K562 (cell line): Measurements from ENCODE around the gene MYH9. TPM values are rescaled to one million over a fixed set of nuclear protein-coding genes. Genes with fewer than 3 reads are reported as not detected.

Experiments
- ATAC-seq: fragments of 200-7000 bp; cut with Tn5 transposase; 3 replicates; pipeline ENCODE4 v1.9.1; 2020; ENCODE audit warnings: moderate library complexity
- BruUV-seq: library from RNA; stranded (reverse); fragments of 400-500 nt; replicated peaks from 2 replicates; lab custom pipeline; 2021; lab: Mats Ljungman, UMichigan
- CTCF ChIA-PET: fragments of 300-600 bp; formaldehyde crosslinking; extraction: SDS; loops from one replicate; lab custom pipeline; 2021; ENCODE audit warnings: low intra/inter-chr PET ratio; lab: Yijun Ruan, JAX
- POLR2A ChIA-PET: fragments of 300-600, 350-650 bp; sonication (Branson Sonifier 250); formaldehyde crosslinking; extraction: SDS; loops from one replicate; lab custom pipeline; 2021; ENCODE audit warnings: antibody characterized with exemption, inconsistent platforms; lab: Yijun Ruan, JAX
- DNase-seq, 4 experiments: peaks; one replicate each; pipeline versions ENCODE4 v3.0.0 to v3.0.0-alpha.2; 2011 to 2018; ENCODE audit warnings: low spot score in 3 of 4, mixed read lengths in 3 of 4; ENCODE audit errors: extremely low read depth in 1 of 4
- FAIRE-seq: peaks from 2 replicates; lab custom pipeline; 2011; peaks lifted over from hg19 to GRCh38; lab: Jason Lieb, UNC
- H2AFZ ChIP-seq: 2 replicates; pipeline ENCODE4 v1.6.0; 2011; ENCODE audit warnings: low read depth, low read length, control low read depth, inconsistent platforms
- H3K27ac ChIP-seq: fragments of 200-600 bp; 3 replicates; pipeline ENCODE4 v1.8.0; 2011; ENCODE audit warnings: low read depth, mild to moderate bottlenecking, control low read depth, inconsistent platforms, low read length, moderate library complexity, mixed read lengths; ENCODE audit errors: extremely low read depth
- H3K27me3 ChIP-seq, 2 experiments: fragments of 300-600 bp in 1 of 2; 2 replicates in 1 of 2; 3 replicates in 1 of 2; pipeline versions ENCODE4 v1.6.0 to v1.8.0; 2011; ENCODE audit warnings: inconsistent platforms in 2 of 2, low read length in 2 of 2, mild to moderate bottlenecking in 1 of 2, mixed read lengths in 1 of 2, moderate library complexity in 1 of 2; ENCODE audit not compliant: control insufficient read depth in 2 of 2, insufficient read depth in 2 of 2
- H3K36me3 ChIP-seq: fragments of 300-600 bp; 3 replicates; pipeline ENCODE4 v1.8.0; 2011; ENCODE audit warnings: mild to moderate bottlenecking, low read length, inconsistent platforms; ENCODE audit not compliant: control insufficient read depth, insufficient read depth
- H3K4me1 ChIP-seq, 2 experiments: fragments of 200-600 bp in 1 of 2; replicated peaks in 1 of 2; 2 replicates in 1 of 2; 3 replicates in 1 of 2; pipeline versions ENCODE4 v1.5.1 to v1.8.0; 2011; ENCODE audit warnings: inconsistent platforms in 2 of 2, low read length in 2 of 2, mild to moderate bottlenecking in 1 of 2, mixed read lengths in 1 of 2, moderate library complexity in 1 of 2; ENCODE audit not compliant: control insufficient read depth in 2 of 2, insufficient read depth in 2 of 2
- H3K4me2 ChIP-seq: 2 replicates; pipeline ENCODE4 v1.6.1; 2011; ENCODE audit warnings: low read length, control low read depth, inconsistent platforms, mixed read lengths; ENCODE audit not compliant: insufficient read depth
- H3K4me3 ChIP-seq: fragments of 200-600 bp; sonication (generic), shearing (Covaris generic); 2 replicates; pipeline ENCODE4 v1.5.1; 2016; ENCODE audit warnings: control low read depth, inconsistent platforms
- H3K79me2 ChIP-seq: fragments of 200-600 bp; 3 replicates; pipeline ENCODE4 v1.8.0; 2011; ENCODE audit warnings: low read length, inconsistent platforms; ENCODE audit not compliant: control insufficient read depth, insufficient read depth
- H3K9ac ChIP-seq, 2 experiments: 2 replicates each; pipeline versions ENCODE4 v1.6.0 to v1.6.1; 2011; ENCODE audit warnings: low read depth in 2 of 2, low read length in 2 of 2, control low read depth in 1 of 2, inconsistent platforms in 1 of 2, mild to moderate bottlenecking in 1 of 2, mixed read lengths in 1 of 2; ENCODE audit not compliant: insufficient read depth in 1 of 2
- H3K9me1 ChIP-seq: one replicate; pipeline ENCODE4 v1.6.0; 2011; ENCODE audit warnings: inconsistent platforms, mild to moderate bottlenecking, low read length, moderate library complexity; ENCODE audit not compliant: control insufficient read depth, insufficient read depth
- H3K9me3 ChIP-seq: replicated peaks from 2 replicates; pipeline ENCODE4 v1.5.1; 2011; ENCODE audit warnings: low read depth, low read length, inconsistent platforms; ENCODE audit not compliant: control insufficient read depth, insufficient read depth
- H4K20me1 ChIP-seq: replicated peaks from 2 replicates; pipeline ENCODE4 v1.6.1; 2011; ENCODE audit warnings: low read length, inconsistent platforms, mixed read lengths; ENCODE audit not compliant: control insufficient read depth, insufficient read depth
- BACH1 ChIP-seq: fragments of 200-800 bp; sonication (Bioruptor generic); IDR thresholded peaks from 2 replicates; pipeline ENCODE4 v1.6.1; 2016; ENCODE audit warnings: missing genetic modification characterization, missing compliant biosample characterization
- EP300 ChIP-seq: IDR thresholded peaks from 2 replicates; pipeline ENCODE4 v1.6.1; 2012; ENCODE audit warnings: low read length, improper control_type of control experiment
- EZH2 ChIP-seq: IDR thresholded peaks from 2 replicates; pipeline ENCODE4 v1.6.1; 2012; ENCODE audit warnings: low read depth, mild to moderate bottlenecking, inconsistent platforms, low read length, borderline replicate concordance
- FIP1L1 ChIP-seq: fragments of 200-400 bp; formaldehyde crosslinking; IDR thresholded peaks from 2 replicates; pipeline ENCODE4 v1.6.1; 2018; ENCODE audit warnings: mild to moderate bottlenecking, low read depth, low read length; ENCODE audit not compliant: poor library complexity, severe bottlenecking
- HDAC8 ChIP-seq: fragments of 450-650 bp; IDR thresholded peaks from 2 replicates; pipeline ENCODE4 v1.6.1; 2016; ENCODE audit warnings: mild to moderate bottlenecking, missing genetic modification characterization, moderate library complexity, missing compliant biosample characterization
- HLTF ChIP-seq: fragments of 450-650 bp; IDR thresholded peaks from 2 replicates; pipeline ENCODE4 v1.6.1; 2016
- ID3 ChIP-seq, 2 experiments: fragments of 250-450 bp in 1 of 2; fragments of 450-650 bp in 1 of 2; sonication (Bioruptor Pico) in 1 of 2; IDR thresholded peaks; 2 replicates each; pipeline versions ENCODE4 v1.6.1 to v1.8.0; 2016 to 2021; ENCODE audit warnings: mild to moderate bottlenecking in 2 of 2, moderate library complexity in 2 of 2, missing compliant biosample characterization in 1 of 2, missing genetic modification characterization in 1 of 2
- MCM3 ChIP-seq: fragments of 450-650 bp; IDR thresholded peaks from 2 replicates; pipeline ENCODE4 v1.6.1; 2016
- MED1 ChIP-seq: sonication (generic); formaldehyde crosslinking; IDR thresholded peaks from 2 replicates; pipeline ENCODE4 v1.8.1; 2023; ENCODE audit warnings: missing genetic modification reagents, borderline replicate concordance
- PHB2 ChIP-seq: fragments of 450-650 bp; IDR thresholded peaks from 2 replicates; pipeline ENCODE4 v1.6.1; 2017; ENCODE audit warnings: low read depth
- PML ChIP-seq: IDR thresholded peaks from 2 replicates; pipeline ENCODE4 v1.6.1; 2012; ENCODE audit warnings: low read length, inconsistent platforms
- RFX1 ChIP-seq: fragments of 450-650 bp; IDR thresholded peaks from 2 replicates; pipeline ENCODE4 v1.6.1; 2016; ENCODE audit warnings: mild to moderate bottlenecking, moderate library complexity
- SNAPC5 ChIP-seq: fragments of 250-450 bp; sonication (Bioruptor Pico); IDR thresholded peaks from 2 replicates; pipeline ENCODE4 v1.8.0; 2021; ENCODE audit warnings: moderate library complexity, mild to moderate bottlenecking, inconsistent platforms
- ZBTB7A ChIP-seq: IDR thresholded peaks from 2 replicates; pipeline ENCODE4 v1.6.1; 2011; ENCODE audit warnings: low read depth, mild to moderate bottlenecking, low read length, moderate library complexity, borderline replicate concordance; ENCODE audit not compliant: control insufficient read depth
- ZNF133 ChIP-seq: fragments of 250-450 bp; sonication (Bioruptor Pico); IDR thresholded peaks from 2 replicates; pipeline ENCODE4 v1.4.0; 2020; ENCODE audit warnings: mild to moderate bottlenecking
- ZNF398 ChIP-seq: fragments of 250-450 bp; sonication (Bioruptor Pico); IDR thresholded peaks from 2 replicates; pipeline ENCODE4 v1.8.0; 2021; ENCODE audit warnings: moderate library complexity, mild to moderate bottlenecking, inconsistent platforms
- ZNF668 ChIP-seq: fragments of 250-450 bp; sonication (Bioruptor Pico); IDR thresholded peaks from 2 replicates; pipeline ENCODE4 v1.8.0; 2022; ENCODE audit warnings: mild to moderate bottlenecking, inconsistent platforms
- WGBS: fragments of 100-300 bp; shearing (Covaris generic); methylation state at CpG from one replicate; pipeline ENCODE4 v1.1.6; 2016; ENCODE audit warnings: low coverage, mixed read lengths; ENCODE audit not compliant: insufficient coverage; ENCODE audit errors: missing lambda C conversion rate; 5-methylcytosine and 5-hydroxymethylcytosine counted together
- in situ Hi-C: fragments of 300-500 bp; cut with MboI; formaldehyde crosslinking; loops from 4 replicates; pipeline ENCODE4 v1.15.0; 2018; ENCODE audit warnings: inconsistent platforms, mixed read lengths
- intact Hi-C: fragments of 100-400 bp; cut with micrococcal nuclease; formaldehyde crosslinking; loops from 2 replicates; pipeline ENCODE4 v1.14.2; 2022
- polyA plus RNA-seq, 8 experiments: library from polyadenylated mRNA; depleted of rRNA in 4 of 8; stranded (reverse) in 5 of 8; unstranded in 3 of 8; fragments of >200 nt; fragmentation: Nextera tagmentation in 2 of 8; fragmentation: Illumina TruSeq in 1 of 8; extraction: Ambion mirVana in 2 of 8; extraction: Trizol in 1 of 8; gene quantifications; 2 replicates each; pipeline versions ENCODE4 v1.2.1 to v1.2.3, GENCODE V29; 2011 to 2014; ENCODE audit warnings: inconsistent platforms in 1 of 8, missing spikeins in 1 of 8
- total RNA-seq, 7 experiments: library from RNA; depleted of rRNA in 6 of 7; stranded (reverse); fragments of >200 nt in 6 of 7; fragmentation: Illumina TruSeq in 2 of 7; extraction: Trizol in 2 of 7; gene quantifications; 2 replicates each; pipeline versions ENCODE4 v1.2.1 to v1.2.3, GENCODE V29; 2011 to 2021; ENCODE audit warnings: low replicate concordance in 1 of 7
- TF ChIP-seq, protein P1 (sequence below): sonication (generic); formaldehyde crosslinking; IDR thresholded peaks from 2 replicates; pipeline ENCODE4 v1.8.1; 2023; ENCODE audit warnings: mild to moderate bottlenecking, missing genetic modification reagents

The MYH9 gene
- total and polyA plus RNA-seq, 9 of the 15 experiments (the other 6 are each of a cell fraction or from before 2014, with no cell fraction given), result 0.71 to 111 (median 24.6) TPM

DNA sequence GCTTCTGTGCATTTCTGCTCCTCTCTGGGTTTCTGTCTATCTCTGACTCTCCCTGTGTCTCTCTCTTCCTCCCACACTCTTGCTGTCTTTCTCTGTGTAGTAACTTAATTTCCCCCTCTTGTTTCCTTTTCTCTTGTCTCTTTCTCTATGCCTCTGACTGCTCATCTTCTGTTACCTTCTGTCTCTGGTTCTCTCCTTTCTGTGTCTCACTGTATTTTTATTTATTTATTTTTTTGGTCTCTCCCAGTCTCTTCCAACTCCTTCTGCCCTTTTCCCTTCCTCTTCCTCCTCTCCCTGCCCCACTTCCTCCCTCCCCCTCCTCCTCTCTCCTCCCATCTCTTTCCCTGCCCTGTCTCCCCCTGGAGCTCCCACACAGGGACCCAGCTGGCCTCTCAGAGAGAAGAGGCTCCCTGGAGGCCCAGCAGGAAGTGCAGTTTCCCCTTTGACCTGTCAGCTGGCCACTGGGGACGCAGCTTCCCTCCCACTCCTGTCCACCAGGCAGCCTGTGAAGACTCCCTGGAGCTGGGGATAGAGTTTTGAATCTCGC is 38.3 kb upstream of the MYH9 start:
- in situ Hi-C loops, result no loop called here
- DNase-seq (peak; percentile 69 to 82 (median 72)), ATAC-seq (peak; percentile 93), FAIRE-seq (peak; percentile 80)
- H3K79me2 ChIP-seq, result no peaks in the 10 kb centered on the region
- CTCF ChIA-PET, result no interaction called here
- H3K36me3 ChIP-seq, result no peaks in the 10 kb centered on the region
- H3K4me3 ChIP-seq, result no peak overlapping the region
- BruUV-seq, result no TSS peak
- H3K27me3 ChIP-seq, result no peaks in the 10 kb centered on the region
- peak overlapping the region; percentile 49 for H3K27ac ChIP-seq
- peak overlapping the region; percentile 30 to 37; a peak in 2 of 4 replicates for H3K9ac ChIP-seq
- no peak overlapping the region; the same call in 1 of the 2 replicates for H3K4me2 ChIP-seq
- H2AFZ ChIP-seq, result peak overlapping the region; percentile 54
- WGBS, result 14% methylated on average over 1 of the region's 2 CpGs
- H3K9me3 ChIP-seq, result no peaks in the 10 kb centered on the region
- POLR2A ChIA-PET, result interaction anchor here (0.6 to 0.9 kb wide), 2 partner anchors 26 to 89 kb away, joined by 3 read pairs; no protein-coding TSS in a partner anchor
- peaks cover 32 to 36% of the 10 kb centered on the region in 2 experiments for H3K4me1 ChIP-seq
- H3K9me1 ChIP-seq, result no peaks in the 10 kb centered on the region
- no peaks in the 10 kb centered on the region for H4K20me1 ChIP-seq
- intact Hi-C loops, result no loop called here
- TF ChIP-seq HDAC8 (tag) (no peak), FIP1L1 (no peak), BACH1 (tag) (no peak), PML (no peak), EP300 (no peak), HLTF (peak; percentile 69; the same call in 1 of the 2 replicates), SNAPC5 (no peak), ZNF668 (CRISPR knock-in tag) (no peak), ZNF398 (CRISPR knock-in tag) (no peak), MED1 (CRISPR knock-in tag) (no peak), ZNF133 (CRISPR knock-in tag) (no peak), RFX1 (no peak), ID3 (CRISPR knock-in tag; IDR thresholded peaks at IDR 0.05) (no peak), ID3 (tag; IDR thresholded peaks at IDR 0.05) (no peak), ZBTB7A (peak; percentile 30; the same call in 1 of the 2 replicates), EZH2 (no peak), MCM3 (no peak), PHB2 (0 out of 2 replicates have a peak, but pooled peaks have one; percentile 10)
- TF ChIP-seq, protein P1, sequence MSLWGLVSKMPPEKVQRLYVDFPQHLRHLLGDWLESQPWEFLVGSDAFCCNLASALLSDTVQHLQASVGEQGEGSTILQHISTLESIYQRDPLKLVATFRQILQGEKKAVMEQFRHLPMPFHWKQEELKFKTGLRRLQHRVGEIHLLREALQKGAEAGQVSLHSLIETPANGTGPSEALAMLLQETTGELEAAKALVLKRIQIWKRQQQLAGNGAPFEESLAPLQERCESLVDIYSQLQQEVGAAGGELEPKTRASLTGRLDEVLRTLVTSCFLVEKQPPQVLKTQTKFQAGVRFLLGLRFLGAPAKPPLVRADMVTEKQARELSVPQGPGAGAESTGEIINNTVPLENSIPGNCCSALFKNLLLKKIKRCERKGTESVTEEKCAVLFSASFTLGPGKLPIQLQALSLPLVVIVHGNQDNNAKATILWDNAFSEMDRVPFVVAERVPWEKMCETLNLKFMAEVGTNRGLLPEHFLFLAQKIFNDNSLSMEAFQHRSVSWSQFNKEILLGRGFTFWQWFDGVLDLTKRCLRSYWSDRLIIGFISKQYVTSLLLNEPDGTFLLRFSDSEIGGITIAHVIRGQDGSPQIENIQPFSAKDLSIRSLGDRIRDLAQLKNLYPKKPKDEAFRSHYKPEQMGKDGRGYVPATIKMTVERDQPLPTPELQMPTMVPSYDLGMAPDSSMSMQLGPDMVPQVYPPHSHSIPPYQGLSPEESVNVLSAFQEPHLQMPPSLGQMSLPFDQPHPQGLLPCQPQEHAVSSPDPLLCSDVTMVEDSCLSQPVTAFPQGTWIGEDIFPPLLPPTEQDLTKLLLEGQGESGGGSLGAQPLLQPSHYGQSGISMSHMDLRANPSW (CRISPR knock-in tag), result no peak
